DMS114 treated with DMSO at 0.1 percent for 48 hours (cell line): ENCODE measurements around the gene TCF7.

ENCODE experiments used
- DNase-seq: peaks from one replicate; lab custom pipeline; 2025; ENCODE audit not compliant: unreplicated experiment; lab: John Stamatoyannopoulos, UW

Gene TCF7

DNA sequence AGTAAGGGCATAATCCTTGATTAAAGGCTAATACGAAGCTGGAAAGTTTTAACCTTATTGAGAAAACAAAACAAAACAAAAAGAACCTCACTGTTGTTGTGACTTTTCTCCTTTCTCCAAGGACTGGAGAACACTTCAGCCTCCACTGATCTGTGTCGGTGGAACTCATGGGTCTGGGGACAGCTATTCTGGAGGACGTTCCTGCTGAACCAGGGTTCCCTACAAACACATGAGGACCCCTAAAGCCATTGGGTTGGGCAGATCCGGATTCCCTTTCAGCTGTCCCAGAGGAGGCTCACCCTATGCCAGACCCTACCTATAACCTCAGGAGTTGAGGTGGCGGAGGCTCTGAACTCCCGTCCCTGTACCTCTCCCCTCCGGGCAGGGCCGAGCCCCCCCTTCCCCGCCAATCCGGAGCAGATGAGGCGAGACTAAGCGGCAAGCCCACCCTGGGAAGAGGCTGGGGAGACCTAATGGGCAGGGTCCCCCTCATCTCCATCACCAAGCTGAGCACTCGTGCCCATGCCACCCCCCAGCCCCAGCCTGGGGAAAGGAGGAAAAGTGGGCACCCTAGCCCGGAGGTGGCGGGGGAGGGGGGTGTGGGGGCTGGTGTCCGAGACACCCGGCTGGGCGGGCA, 1.6 kb upstream of the TCF7 start:
- DNase-seq, result no peak

DNA sequence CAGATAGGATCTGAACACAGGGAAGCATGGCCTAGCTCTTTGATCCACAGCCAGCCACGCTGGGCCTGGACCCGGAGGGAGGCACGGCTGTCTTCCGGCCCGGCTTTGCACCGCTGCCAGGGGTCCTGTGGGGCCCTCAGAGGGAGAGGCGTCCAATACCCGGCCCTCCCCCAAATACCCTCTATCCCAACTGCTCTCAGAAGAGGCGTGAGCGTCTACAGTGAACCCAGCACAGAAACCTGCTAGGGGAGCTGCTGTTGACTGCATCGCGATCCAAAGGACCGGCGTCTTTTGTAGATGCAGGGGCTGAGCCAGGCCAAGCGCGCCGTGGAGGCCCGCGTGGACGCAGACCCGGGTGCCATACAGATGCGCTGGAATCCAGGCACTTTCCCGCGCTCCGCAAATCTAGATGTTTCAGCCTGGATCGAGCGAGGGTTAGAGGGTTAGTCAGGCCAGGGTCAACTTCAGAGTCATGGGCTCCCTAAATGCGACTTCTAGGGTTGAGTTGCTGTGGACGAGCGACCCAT, 1.1 kb upstream of the TCF7 start:
- DNase-seq, result no peak

DNA sequence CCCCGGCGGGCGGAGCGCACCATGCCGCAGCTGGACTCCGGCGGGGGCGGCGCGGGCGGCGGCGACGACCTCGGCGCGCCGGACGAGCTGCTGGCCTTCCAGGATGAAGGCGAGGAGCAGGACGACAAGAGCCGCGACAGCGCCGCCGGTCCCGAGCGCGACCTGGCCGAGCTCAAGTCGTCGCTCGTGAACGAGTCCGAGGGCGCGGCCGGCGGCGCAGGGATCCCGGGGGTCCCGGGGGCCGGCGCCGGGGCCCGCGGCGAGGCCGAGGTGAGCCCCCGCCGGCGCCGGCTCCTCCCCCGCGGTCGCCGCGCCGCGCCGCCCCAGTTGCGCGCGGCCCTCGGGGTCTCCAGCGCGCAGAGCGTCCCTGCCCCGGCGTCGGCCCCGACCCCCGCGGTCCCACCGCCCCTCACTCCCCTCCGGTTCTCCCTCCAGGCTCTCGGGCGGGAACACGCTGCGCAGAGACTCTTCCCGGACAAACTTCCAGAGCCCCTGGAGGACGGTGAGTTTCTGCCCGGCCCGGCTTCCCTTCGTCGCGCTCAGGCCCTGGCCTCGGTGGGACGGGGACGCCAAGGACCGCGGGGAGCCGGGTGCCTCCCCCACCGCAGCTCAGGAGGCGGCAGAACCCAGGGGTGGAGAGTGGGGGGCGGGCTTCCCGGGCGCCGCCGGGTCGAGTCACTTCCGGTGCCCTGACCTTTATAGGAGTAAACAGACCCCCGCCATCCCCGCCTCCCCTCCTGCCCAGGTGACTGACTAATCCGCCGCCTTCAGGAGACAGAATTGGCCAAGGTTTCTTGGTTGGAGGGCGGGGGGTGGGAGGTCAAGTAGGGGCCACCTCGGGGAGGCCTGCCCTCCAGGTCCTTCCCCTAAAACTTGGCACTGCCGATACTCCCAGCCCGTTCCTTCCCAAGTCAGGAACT, 665 bp downstream of the TCF7 start:
- no peak for DNase-seq

DNA sequence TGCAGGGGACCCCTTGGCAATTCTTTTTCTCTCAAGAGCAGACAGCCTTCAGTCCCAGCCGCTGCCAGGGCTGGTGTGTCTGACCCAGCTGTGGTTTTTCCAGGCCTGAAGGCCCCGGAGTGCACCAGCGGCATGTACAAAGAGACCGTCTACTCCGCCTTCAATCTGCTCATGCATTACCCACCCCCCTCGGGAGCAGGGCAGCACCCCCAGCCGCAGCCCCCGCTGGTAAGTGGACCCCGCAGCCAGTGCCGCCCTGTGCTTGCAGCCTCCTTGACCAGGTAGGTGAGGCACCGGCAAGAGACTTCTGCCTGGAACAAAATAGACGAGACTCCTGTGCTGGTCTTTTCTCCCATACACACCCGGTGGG, 1.3 kb downstream of the TCF7 start:
- no peak for DNase-seq

DNA sequence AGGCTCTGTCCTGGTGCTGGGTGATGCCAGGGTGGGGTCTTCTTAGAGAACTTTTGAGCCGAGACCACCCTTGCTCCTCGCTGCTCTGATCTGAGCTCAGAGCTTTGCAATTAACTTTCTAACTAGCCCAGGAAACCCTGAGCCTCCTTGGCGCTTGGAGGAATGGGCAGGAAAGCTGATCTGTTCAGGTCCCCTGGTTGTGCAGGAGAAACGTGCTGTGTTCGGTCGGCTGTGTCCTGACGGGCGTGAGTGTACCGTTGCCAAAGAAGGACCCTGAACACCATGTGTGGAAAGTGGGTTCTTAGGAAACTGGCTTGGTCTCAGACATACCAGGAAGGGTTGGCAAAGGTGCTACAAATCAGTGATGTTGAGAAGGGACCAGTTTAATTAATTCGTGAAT, 1.8 kb downstream of the TCF7 start:
- DNase-seq, result no peak

DNA sequence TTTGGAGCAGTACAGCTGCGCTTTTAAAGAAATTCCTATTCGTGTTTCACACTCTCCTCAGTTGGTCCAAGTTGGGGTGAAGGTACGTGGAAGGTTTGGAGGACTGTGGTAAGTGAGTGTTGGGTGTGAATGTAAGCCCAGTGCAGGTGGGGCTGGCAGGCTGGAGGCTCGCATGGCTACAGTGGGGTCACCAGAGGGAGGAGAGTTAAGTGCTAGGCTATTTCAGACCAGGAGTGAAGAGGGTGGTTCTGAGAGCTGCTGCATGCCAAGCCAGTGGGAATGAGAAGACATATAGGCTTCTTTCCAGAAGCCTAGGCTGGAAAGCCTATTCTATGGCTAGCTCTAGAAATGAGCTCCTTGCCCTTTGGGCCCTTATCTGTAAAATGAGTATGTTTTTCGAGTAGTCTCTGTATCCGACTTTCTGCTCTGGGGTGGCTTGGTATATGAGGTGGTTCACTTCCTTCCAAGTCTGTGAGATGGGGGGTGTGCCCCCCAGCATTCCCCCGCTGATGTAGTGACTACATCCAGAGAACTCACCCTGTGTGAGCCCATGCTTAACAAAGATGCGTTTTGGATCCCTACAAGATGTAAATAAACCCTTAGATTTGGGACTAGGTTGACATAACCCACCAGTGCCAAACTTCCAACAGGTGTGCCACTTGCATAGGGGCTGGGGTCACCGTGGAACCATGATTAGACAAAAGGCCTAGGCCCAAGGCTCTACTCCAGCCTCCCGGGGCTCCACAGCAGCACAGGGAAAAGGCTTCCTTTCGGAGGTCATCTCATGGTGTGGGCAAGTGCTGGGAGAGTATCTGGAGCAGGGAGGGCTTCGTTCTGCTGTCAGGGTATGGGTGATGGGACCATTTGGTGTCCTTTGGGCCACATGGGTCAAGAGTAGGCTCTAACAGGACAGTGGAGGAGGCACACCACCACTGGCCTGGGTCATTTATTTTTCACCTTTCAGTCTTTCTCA, 2.6 kb downstream of the TCF7 start:
- no peak for DNase-seq

DNA sequence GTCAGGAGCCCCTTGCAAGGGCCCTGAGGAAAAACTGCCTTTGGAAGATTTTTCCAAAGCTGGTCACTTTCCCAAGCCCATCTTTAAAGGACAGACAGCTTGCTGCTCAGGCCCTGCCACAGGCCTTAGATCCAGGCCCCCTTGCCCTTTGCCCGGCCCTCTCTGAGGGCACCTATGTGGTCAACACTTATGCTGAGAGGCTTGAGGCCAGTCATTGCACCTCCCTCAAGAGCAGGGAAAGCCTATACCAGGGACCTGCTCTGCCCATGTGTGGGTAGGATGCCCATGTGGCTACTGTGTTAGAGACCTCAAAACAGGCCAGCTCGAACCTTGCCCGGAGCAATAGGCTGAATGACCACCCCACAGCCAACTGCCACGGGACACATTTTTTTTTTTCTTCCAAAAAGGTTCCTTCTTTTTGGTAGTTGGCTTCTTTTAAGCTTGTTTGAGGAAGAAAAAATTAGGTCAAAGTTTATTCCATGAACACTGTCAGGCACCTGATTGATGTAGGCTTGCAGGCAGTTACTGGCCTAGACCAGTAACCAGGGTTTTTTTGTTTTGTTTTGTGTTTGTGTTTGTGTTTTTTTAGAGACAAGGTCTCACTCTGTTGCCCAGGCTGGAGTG, 3.8 kb downstream of the TCF7 start:
- no peak for DNase-seq

DNA sequence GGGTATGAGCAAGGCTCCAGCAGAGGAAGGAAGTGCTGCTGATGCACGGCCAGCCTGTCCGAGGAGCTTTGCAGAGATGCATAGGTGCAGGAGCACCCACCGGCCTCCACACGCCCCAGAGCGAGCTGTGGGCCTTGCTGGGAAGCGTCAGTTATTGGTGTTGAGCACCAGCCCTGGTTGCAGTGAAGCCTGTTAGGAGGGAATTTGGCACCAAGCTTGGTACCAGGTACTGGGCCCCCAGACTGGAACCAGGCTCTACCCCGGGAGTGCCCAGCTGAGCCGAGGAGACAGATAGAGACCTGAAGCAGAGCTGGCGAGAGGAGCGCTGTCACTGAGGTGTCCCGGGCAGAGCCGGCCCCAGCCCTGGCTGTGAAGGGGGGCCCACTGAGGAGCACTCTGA, 5.2 kb downstream of the TCF7 start:
- no peak for DNase-seq

DNA sequence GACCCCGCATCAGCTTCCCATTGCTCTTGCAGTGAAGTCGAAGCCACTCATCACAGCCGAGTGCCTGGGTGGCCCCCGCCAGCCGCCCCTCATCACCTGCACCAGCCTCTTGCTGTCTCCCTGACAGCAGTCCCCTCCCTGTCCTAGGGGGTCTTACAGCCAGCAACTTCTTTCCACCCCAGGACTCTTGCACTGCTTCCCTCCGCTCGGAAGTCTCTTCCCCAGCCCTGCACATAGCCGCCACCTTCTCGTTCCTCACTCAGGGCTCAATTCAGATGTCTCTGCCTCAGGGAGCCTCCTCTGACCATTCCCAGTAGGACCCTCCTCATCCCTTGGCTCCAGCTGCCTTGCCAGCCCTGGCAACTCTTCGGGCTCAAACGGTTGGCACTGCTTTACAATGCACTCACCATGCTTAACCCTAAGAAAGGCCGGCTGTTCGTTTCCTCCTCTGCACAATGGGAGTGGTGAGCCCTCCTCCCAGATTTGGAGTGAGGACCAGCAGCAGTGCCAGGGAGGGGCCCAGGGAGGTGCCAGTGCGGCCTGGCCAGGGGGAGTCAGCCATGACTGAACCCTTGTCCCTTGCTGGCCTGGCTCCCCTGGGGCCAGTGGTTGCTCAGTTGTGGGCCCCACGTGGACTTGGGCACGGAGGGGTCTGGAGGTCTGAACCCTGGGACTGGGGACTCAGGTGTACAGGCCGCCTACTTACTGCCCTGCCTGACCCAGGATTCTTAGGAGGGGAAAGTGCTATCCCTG, 6.1 kb downstream of the TCF7 start:
- DNase-seq, result no peak

DNA sequence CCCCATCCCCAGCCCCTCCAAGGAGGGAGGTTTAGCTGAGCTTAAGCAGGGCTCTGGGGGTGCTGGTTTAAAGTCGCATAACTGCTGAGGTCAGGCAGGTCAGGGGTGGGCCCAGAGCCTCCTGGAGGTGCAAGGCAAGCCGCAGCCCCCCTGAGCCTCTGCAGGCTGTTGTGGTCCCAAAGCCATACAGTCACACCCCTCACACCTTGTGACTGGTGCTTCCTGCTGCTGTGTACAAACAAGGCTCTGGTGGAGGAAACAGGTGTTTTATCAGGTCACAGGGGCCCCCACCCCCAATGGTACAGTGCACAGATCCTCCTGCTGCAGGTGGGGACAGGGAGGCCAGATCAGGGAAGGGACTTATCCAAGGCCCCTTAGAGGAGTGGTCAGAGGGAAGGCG, 8.0 kb downstream of the TCF7 start:
- no peak for DNase-seq

DNA sequence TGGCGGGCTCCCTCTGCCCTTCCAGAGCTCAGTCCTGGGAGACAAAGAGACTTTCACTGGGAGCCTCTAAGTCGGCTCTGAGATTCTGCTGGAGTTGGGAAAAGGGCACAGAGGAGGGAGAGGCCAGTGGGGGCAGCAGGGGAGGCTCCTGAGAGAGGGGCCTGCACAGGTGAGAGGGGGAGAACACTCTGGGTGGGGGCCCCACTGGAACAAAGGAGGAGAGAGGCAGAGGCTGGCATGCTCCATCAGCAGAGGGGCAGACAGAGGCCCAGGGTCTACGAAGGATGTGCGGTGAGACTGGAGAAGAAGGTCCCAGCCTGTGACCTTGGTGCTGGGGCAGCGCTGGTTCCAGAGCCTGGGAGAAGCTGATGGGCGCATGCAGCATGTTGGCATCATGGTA, 8.9 kb downstream of the TCF7 start:
- no peak for DNase-seq

DNA sequence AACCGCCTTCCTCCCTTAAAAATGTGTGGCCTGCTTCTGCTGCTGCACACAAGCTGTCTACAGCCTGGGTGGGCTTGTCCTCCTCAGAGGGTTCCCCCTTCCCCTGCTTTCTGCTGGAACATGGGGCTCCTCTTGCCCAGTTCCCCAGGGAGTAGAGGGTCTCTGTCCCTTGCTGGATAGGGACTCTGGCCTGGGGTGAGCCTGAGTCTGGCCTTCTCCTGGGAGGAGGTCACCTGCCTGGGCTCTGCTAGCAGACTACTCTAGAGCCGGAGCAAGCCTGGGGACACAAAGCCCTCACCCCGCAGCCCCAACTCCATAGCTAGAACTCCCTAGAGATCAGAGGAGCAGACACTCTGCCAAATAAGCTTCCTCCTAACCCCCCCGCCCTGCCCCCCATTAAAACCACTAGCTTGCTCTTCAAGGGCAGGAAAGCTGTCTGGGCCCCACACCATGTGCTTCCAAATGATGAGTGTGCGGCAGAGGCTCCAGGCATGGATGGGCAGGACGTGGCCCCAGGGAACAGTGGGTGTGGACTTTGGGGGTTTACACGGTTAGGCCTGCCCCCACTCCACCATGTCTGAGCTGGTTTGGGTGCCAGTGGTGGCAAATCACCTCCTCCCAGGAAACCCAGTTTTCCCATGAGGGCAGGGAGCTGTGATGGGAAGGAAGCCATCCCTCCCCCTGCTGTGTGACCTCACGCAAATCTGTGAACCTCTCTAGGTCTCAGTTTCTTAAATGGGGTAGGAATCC, 10.0 kb downstream of the TCF7 start:
- DNase-seq, result no peak

DNA sequence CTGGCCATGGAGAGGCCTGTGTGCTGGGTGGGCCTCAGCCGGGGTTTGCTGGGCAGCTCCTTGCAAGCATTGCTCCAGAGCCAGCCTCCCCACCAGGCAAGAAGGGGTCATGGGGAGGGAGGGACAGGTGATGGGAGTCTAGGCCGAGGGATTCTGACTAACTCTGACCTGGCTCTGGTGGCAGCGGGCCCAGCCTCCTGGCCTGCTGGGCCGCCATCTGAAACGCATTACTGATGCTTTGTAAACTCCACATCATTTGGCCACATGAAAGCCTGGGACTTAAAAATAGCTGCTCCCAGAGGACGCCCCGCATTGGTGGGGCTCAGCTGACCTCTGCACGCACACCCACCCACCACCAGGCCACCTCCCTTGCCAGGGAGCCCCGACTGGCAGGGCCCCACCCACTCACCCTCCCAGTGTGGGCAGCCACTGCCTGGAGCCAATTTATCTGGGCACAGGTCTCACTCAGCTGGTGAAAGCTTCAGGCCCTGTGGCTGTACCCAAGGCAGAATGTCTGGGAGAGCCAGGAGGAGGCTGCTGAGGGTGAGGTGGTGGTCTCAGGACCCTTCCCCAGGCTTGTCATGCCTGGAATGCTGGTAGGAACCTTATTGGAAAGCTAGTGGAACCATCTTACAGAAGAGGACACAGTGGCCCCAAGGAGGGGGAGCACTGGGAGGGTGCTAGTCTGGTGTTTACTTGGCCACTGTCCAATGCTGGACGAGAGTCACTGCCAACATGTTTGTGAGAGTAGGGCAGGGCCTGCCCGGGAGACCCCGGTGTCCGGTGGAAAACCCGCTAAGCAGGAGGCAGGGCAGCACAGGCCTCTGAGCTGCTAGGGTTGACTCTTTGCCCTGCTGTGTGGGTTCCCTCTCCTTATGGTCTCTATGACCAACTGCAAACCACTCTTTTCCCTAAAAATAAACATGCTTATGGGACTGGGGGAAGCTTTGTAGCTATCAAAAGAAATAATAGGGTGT, 10.8 kb downstream of the TCF7 start:
- DNase-seq, result no peak

DNA sequence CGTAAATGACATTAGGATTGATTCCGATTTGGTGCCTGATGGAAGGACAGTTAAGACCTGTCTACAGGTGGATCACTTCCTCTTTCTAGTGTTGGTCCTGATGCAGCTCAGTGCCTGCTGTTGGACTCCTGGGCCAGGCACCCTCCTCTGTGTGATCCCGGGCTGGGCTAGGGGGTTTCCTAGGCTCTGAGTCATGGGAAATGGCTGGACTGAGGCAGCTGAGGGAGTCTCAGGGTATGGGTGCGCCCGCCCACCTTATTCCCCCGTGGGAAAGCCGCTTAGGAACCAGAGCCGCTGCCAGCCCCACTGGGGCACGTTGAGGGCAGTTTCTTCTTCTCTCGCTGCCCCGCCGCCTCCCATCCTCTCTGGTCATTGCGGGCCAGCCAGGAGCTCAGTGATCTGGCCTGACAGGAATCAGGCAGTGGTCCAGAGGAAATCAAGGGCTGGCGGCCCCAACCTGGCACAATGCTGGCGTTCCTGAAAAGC, 12.9 kb downstream of the TCF7 start:
- DNase-seq, result no peak

DNA sequence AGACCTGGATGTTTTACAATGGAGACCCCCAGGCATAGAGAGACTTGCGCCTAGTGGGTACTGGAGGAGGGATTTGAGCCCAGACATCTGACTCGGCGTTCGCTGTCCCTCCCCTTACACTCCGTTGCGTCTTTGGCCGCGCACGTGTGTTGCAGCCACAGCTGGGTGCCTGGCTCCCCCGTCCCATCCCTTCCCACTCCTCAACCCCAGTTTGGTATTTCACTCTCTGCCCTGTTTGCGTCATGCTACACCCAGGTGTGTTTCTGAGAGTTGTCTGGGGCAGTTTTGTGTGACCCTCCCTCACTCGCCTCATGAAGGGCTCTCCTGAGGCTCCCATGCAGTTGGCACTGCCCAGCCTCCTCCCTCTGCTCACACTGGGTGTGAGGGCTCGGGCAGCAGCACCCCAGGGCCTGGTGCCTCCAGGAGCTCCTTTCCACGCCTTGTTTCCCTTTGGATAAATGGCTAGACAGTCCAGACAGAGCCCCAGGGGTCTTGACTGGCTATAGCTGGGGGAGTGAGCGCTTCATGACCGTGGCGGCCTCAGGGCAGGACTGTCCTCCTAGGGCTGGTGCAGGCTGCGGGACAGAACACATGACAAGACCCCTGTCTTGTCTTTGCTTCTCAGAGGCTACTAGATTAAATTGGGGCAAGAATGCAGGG, 13.6 kb downstream of the TCF7 start:
- no peak for DNase-seq

DNA sequence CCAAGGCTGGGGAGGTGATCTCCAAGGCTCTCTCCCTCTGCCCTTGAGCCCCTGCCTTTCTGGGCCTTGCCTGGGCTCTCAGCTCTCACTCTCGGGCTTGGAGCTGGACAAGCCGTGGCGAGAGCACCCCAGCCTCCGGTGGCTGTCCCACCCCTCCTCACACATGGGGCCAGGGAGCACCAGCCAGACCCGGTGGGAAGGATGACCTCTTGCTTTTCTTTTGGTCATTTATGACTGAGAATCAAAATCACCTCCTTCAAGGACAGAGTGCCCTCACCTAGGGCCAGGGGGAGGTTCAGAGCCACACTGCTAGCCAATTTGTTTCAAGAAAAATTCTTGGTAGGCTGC, 14.1 kb downstream of the TCF7 start:
- DNase-seq, result no peak

DNA sequence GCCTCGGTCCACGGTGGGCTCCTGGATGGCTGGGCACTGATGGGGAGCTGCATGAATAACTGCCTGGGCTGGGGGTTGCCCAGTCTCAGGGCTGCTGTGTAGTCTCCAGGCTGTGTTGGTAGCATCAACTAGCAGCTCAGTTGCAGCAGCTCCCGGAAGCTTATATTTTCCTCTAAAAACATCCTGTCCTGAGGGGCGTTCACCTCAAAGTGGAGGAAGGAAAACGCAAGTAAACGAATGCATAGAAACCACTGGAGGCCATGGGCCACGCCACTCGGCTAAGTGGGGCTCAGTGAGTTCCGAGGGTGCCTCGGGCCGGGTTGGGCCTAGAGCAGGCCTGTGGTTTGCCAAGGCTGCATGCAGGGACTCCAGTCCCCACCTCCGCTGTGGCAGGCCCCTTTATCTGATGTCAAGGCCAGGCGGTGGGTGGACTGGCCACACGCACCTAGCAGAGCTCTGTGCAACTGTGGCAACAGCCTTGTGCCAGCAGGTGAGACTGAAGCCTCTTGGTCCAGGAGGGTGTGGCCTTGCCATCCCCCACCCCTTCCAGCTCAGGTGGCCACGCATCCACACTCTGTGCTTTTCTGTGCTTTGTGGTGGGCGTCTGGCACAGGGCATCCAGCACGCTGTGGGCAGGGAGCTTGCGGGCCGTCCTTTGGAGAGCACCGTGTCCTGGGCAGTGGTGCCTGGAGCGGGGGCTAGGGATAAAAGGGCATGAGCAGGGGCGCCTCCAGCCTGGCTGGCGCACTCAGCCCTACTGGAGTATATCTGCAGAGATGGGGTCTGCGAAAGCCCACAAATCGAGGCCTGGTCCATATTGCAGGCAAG, 15.1 kb downstream of the TCF7 start:
- no peak for DNase-seq
